T-helper 22 cell (primary cell): ENCODE data around the gene TTC23L.
"Not testable (repeated sequence)": the region's sequence is repeated elsewhere in the genome, so short reads cannot be mapped to it uniquely, and the experiment has no call there.

Experiments used
- DNase-seq: peaks from one replicate; pipeline ENCODE4 v3.0.0-alpha.2; 2020; ENCODE audit warnings: low read depth

Gene TTC23L

DNA sequence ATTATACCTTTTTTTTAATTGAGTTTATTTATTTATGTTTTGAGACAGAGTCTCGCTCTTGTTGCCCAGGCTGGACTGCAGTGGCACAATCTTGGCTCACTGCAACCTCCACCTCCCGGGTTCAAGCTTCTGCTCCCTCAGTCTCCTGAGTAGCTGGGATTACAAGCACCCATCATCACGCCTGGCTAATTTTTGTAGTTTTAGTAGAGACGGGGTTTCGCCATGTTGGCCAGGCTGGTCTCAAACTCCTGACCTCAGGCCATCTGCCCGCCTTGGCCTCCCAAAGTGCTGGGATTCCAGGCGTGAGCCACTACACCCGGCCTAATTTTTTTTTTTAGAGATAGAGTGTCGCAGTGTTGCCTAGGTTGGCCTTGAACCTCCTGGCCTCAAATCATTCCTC, 84.3 kb downstream of the TTC23L start:
- not testable (repeated sequence) for DNase-seq

DNA sequence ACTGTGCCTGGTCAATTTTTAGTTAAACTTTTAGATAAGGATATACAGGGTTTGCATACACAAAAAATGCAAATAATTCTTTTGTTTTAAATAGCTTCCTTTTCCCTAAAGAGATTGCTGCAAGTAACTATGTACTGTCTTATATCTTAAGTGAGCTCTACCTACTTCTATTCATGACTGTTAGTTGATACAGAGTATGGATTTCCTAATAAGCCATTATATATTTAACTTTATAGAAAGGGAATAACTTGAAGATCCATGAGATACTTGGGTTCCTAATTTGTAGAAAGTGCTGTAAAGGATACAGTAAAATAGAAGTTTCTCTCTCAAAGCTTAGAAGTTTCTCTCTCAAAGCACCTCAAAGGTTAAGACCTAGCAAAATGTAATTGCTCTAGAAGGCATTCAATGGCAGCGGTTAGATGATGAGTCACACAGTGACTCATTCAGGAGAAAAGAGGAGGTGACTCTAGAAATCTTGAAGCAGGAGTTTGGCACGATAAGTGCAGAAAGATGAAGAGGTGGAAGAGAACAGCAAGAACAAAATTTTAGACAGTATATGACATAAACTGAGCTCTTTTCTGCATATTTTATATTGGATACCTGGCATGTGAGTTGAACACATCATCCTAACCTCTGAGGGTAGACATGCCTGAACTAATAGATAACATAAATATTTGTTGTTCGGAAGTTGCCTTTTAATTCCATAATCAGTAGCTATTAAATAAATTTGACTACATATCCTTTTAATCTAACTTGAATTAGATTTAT, 84.9 kb downstream of the TTC23L start:
- DNase-seq: no peak

DNA sequence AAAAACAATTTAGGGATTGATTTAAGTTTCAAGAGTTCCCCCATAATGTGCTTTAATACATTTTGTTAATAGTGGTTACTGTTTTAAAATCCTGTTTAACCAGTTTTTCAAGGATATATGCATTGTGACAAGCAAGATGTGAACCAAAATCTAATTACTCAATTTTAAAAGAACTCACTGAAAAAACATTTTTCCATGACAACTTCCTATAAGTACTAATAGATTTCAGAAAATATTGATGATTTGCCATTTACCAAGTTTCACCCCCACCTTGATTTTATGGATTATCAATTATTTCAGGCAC, 85.5 kb downstream of the TTC23L start:
- no peak for DNase-seq

DNA sequence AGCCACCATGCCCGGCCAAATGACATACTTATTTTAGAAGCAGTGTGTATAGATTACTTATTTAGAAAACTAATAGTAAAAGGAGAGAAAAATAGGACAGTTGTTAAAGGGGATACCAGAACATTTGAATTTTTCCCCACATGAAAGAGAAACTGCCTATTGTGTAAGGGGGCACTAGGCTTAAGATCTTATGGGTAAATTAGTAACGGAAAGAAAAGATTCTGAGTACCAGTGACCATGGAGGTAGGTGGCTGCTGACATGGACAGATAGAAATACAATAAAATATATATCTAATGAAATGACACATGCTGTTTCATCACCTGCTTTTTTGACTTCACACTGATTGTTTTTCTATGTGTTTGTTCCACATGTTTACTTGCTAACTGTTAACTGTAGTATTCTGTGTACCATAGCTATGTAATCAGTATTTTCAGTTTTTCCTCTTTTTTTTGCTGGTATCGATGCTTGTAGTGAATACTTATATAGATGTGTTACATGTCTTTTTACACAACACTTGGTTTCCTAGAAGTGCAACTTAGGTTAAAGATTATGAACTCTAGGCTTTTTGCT, 87.4 kb downstream of the TTC23L start:
- DNase-seq: no peak

DNA sequence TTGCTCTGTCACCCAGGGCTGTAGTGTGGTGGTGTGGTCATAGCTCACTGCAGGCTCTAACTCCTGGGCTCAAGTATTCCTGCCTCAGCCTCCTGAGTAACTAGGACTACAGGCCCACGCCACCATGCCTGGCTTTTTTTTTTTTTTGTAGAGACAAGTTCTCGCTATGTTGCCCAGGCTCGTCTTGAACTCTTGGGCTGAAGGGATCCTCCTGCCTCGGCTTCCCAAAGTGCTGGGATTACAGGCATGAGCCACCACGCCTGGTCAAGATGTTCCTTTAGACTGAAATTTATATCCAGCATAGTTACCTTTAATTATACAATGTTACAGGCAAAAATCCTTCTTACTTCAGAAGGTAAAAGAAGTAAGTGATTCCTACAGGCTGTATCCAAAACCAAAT, 88.8 kb downstream of the TTC23L start:
- DNase-seq: no peak

DNA sequence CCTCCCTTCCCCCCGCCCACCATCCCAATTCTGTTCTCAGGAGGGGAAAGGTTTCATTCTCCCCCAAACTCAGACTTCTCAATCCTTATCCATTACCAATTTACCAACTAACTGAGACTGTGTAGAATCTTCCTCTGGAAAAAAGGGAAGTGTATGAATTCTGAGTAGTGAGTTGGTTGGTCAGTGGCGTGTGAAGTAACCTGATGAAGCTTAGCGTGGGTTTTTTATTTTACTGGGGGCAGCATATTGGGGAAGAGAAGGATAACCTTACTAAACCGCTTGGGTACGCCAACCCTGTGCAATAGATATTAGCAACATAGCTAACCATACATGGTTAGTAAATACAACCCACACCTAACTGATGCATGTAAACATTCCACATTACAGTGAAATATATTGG, 89.3 kb downstream of the TTC23L start:
- no peak for DNase-seq

DNA sequence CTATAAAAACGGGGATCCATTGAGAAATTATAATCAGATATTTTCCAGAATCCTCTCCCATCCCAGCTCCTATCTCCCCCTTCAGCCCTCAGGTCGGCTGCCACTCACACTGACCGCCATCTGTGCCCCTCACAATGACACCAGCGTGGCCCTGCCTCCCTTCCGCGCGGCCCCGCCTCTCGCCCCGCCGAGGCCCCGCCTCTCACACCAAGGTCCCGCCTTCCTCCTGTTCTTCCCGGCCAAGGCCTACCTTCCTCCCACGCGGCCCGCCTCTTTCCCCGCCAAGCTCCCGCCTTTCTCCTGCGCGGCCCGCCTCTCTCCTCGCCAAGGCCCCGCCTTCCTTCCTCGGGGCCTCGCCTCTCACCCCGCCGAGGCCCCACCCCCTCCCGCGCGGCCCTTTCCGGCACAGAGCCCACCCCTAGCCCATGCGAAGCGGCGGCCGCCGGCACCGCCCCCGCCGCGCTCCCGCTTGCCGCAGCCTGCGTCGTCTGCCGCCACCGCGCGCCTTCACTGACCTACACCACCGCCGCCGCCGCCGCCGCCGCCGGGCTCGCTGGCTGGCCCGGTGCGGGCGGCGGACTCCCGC, 90.3 kb downstream of the TTC23L start, which contains the start of gene DNAJC21:
TSS of gene DNAJC21 (plus strand) at position 426 of the 586 bp plus-strand sequence. CDS start 261 bp downstream, outside the sequence.
- DNase-seq: peak; percentile 94

DNA sequence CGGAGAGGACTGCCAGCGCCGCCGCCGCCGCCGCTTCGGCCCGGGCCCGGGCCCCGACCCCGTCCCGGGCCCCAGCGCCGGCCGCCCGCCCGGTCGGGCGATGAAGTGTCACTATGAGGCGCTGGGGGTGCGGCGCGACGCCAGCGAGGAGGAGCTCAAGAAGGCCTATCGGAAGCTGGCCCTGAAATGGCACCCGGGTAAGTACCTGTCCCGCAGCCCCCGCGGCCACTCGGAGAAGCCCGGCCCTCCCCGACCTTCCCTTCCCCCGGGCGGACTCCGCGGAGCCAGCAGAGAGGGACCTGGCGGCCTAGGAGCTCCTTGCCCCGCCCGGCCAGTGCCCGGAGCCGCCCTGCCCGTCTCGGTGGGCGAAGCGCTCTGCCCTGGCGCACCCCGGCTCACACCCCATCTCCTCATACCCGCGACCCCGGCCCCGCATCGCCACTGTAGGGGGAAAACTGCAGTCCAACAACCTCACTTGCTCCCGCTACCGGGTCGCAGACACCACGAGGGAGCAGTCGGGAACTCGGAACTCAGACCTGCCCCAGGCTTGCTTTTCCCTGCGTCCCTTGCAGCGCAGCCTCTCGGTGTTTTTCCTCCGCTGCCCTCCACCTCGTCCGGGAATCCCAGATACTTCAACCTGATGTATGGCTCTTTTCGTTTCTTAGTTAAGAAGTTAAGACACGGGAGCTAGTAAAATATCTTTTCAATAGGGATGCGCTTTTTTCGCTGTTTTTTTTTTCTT, 90.9 kb downstream of the TTC23L start:
- DNase-seq: peak; percentile 76

DNA sequence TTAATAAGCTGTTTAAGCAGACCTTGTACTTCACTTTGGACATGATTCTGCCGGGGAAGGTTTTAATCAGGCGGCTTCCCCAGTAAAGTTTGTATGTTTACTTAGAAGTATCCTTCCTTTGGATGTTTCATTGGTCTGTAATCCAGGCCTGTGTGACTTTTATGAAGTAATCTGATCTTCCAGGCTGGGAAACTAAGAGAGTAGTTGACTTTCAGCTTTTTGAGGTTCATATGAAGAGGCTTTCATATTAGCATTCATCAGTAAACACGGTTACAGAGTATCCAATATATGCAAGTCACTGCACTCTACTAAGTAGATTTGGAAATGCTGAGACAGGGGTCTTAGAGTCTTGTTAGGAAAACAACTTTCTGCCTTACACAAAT, 91.5 kb downstream of the TTC23L start:
- no peak for DNase-seq

DNA sequence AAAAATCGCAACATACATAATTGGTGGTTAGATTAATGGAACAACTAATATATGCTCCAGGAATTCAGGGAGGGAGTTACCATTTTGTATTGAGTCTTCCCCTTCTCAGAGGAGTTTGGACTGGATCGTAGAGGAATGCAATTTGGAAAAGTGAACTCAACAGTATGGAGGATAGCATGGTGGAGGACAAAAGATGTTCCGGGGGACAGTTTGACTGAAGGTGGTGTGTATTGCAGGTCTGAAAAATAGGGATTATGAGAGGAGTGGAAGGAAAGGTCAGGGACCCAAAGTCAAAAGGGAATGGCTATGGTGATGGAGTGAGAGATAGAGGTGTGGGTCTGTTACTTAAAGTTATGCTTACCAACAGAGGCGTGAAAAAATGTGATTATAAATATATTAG, 91.9 kb downstream of the TTC23L start:
- no peak for DNase-seq

DNA sequence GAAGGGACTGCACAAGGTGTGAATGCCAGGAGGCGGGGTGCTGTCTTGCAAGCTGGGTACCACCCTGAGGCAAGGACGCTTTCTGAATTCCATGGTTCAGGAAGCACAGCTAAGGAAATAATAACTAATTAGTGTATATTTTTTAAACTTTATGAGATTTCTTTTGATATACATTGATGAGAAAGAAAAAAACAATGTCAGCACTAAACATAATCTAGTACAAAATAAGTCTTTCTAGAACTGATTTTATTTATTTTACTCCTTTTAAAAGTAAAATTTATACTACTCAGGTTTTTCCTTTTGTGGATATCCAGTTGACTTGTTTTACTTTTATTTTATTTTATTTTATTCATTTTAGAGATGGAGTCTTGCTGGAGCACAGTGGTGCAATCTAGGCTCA, 94.0 kb downstream of the TTC23L start:
- no peak for DNase-seq

DNA sequence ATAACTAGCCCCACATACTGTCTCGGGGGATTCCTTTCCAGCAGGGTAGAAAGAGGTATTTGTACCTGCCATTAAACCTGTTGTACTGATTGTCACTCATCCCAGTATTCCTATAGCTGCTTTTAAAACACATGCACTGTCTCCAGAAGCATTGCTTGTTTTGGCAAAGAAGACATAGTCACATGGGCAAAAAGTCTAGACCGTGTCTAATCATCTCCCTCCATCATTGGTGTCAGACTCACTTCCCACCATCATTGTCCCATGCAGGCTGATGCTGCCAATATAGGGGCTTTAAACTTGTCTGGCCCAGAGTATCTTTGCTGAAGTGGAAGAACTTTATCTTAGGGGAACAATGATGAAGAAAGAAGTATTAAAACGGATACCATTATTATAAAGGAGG, 103.0 kb downstream of the TTC23L start:
- DNase-seq: no peak

DNA sequence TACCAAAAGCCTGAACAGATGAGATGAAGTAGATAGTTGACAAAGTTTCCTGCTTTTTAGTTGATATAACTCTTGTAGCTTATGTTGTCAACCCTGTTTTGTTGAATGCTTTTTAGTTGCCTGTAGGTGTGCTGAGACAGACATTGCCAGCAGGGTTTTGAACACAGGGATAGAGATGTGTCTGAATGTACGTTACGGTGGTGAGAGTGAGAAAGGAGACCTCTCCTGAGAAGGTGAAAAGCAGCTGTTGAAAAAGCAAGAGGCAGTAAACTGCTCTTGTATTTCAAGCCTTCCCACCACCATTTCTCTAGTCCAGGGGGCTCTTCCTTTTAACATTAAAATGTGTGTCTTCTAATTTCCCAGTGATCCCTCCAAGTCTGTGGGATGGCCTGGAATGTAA, 105.1 kb downstream of the TTC23L start:
- DNase-seq: no peak

DNA sequence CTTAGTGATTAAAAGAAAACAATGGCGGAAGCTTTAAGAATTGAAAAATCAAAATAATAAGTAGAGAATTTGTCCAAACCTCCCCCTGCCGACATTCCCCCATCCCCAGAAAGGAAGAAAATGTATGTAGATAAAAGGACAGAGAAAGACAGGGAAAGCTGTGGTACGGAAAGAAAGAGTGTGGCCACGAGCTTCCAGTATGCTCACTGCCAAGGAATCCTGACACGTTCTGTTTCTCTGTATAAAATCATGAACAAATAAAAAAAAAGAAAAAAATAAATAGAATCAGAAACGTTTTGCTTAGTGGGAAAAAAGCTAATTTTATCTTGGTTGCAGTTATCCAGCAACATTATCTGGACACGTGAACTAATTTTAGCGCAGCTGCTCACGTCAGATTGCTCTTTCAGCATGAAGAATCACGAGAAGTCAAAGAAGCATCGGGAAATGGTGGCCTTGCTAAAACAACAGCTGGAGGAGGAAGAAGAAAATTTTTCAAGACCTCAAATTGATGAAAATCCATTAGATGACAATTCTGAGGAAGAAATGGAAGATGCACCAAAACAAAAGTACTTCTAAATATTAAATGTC, 105.6 kb downstream of the TTC23L start:
- no peak for DNase-seq
